H1 (cell line): ENCODE results near the gene RNPEPL1. TPM values are rescaled to one million over a fixed set of nuclear protein-coding genes. Genes with fewer than 3 reads are reported as not detected.

Experiments
- CTCF ChIA-PET: fragments of 300-600 bp; sonication (Branson Sonifier 250); formaldehyde crosslinking; loops from one replicate; lab custom pipeline; 2021; ENCODE audit not compliant: partially characterized antibody; lab: Charles Lee
- POLR2A ChIA-PET: fragments of 300-600 bp; sonication (Branson Sonifier 250); formaldehyde crosslinking; loops from one replicate; lab custom pipeline; 2021; ENCODE audit warnings: inconsistent platforms; ENCODE audit not compliant: partially characterized antibody; lab: Charles Lee
- DNase-seq, 2 experiments: peaks; one replicate each; pipeline versions ENCODE4 v3.0.0 to v3.0.0-alpha.2; 2010 to 2022; ENCODE audit warnings: low spot score in 2 of 2, low read depth in 1 of 2, mixed read lengths in 1 of 2
- FAIRE-seq: peaks from 2 replicates; lab custom pipeline; 2011; peaks lifted over from hg19 to GRCh38; lab: Jason Lieb, UNC
- H2AFZ ChIP-seq: 2 replicates; pipeline ENCODE4 v1.8.1; 2012; ENCODE audit warnings: low read length, inconsistent platforms
- H2AK5ac ChIP-seq: 2 replicates; pipeline ENCODE4 v1.6.1; 2013; ENCODE audit warnings: low read depth, low read length
- H2BK120ac ChIP-seq: replicated peaks from 2 replicates; pipeline ENCODE3; 2013; ENCODE audit warnings: low read depth, low read length, inconsistent platforms
- H2BK12ac ChIP-seq: 2 replicates; pipeline ENCODE4 v1.6.1; 2013; ENCODE audit warnings: low read depth, low read length
- H2BK15ac ChIP-seq: 2 replicates; pipeline ENCODE4 v1.6.1; 2013; ENCODE audit warnings: low read length
- H2BK20ac ChIP-seq: 2 replicates; pipeline ENCODE4 v1.6.1; 2013; ENCODE audit warnings: low read length
- H2BK5ac ChIP-seq: 2 replicates; pipeline ENCODE4 v1.6.1; 2013; ENCODE audit warnings: low read depth, low read length
- H3K14ac ChIP-seq: 2 replicates; pipeline ENCODE4 v1.6.1; 2013; ENCODE audit warnings: inconsistent platforms; ENCODE audit not compliant: insufficient read length
- H3K18ac ChIP-seq: 2 replicates; pipeline ENCODE4 v1.6.1; 2013; ENCODE audit warnings: low read length; ENCODE audit errors: extremely low read depth
- H3K23ac ChIP-seq: 2 replicates; pipeline ENCODE4 v1.6.1; 2013; ENCODE audit warnings: inconsistent platforms; ENCODE audit not compliant: insufficient read length
- H3K23me2 ChIP-seq: 2 replicates; pipeline ENCODE4 v1.6.1; 2013; ENCODE audit warnings: low read depth, low read length
- H3K27ac ChIP-seq: 2 replicates; pipeline ENCODE4 v1.6.1; 2011; ENCODE audit warnings: low read depth, low read length, inconsistent platforms
- H3K27me3 ChIP-seq, 4 experiments: replicated peaks in 1 of 4; 1 replicate in 1 of 4; 2 replicates in 3 of 4; pipeline versions ENCODE4 v1.6.1 to v1.8.1; 2011 to 2013; ENCODE audit warnings: low read length in 3 of 4, mild to moderate bottlenecking in 3 of 4, inconsistent platforms in 2 of 4, mixed read lengths in 2 of 4, moderate library complexity in 1 of 4; ENCODE audit not compliant: control insufficient read depth in 3 of 4, insufficient read depth in 3 of 4; ENCODE audit errors: extremely low read depth in 1 of 4
- H3K36me3 ChIP-seq, 4 experiments: 2 replicates each; pipeline versions ENCODE4 v1.6.1 to v1.8.1; 2011 to 2013; ENCODE audit warnings: mild to moderate bottlenecking in 4 of 4, low read length in 3 of 4, moderate library complexity in 2 of 4, control low read depth in 1 of 4, inconsistent platforms in 1 of 4; ENCODE audit not compliant: insufficient read depth in 4 of 4, control insufficient read depth in 2 of 4
- H3K4ac ChIP-seq: replicated peaks from 2 replicates; pipeline ENCODE3; 2013; ENCODE audit warnings: low read length, low read depth, mixed read lengths, inconsistent platforms; ENCODE audit not compliant: insufficient read length
- H3K4me1 ChIP-seq, 4 experiments: replicated peaks in 1 of 4; 1 replicate in 1 of 4; 2 replicates in 3 of 4; pipeline versions ENCODE4 v1.6.1 to v1.8.1; 2011 to 2013; ENCODE audit warnings: low read length in 3 of 4, inconsistent platforms in 2 of 4, mixed read lengths in 1 of 4; ENCODE audit not compliant: insufficient read depth in 4 of 4, control insufficient read depth in 3 of 4
- H3K4me2 ChIP-seq, 2 experiments: 2 replicates each; pipeline versions ENCODE4 v1.6.1 to v1.8.1; 2011 to 2013; ENCODE audit warnings: low read depth in 2 of 2, low read length in 2 of 2, control low read depth in 1 of 2, inconsistent platforms in 1 of 2, mild to moderate bottlenecking in 1 of 2; ENCODE audit not compliant: insufficient read depth in 1 of 2
- H3K4me3 ChIP-seq, 4 experiments: fragments of 200-600, 300-600 bp in 1 of 4; sonication (generic), shearing (Covaris generic), sonication (Bioruptor Twin) in 1 of 4; 2 replicates each; pipeline versions ENCODE4 v1.5.1 to v1.8.1; 2011 to 2016; ENCODE audit warnings: low read length in 4 of 4, low read depth in 3 of 4, control low read depth in 2 of 4, inconsistent platforms in 2 of 4, mild to moderate bottlenecking in 2 of 4, mixed read lengths in 1 of 4, moderate library complexity in 1 of 4; ENCODE audit not compliant: insufficient read depth in 2 of 4; ENCODE audit errors: extremely low read depth in 1 of 4
- H3K56ac ChIP-seq: replicated peaks from 2 replicates; pipeline ENCODE3; 2013; ENCODE audit warnings: low read depth, mild to moderate bottlenecking, mixed read lengths, low read length, inconsistent platforms; ENCODE audit not compliant: insufficient read length
- H3K79me1 ChIP-seq: 2 replicates; pipeline ENCODE4 v1.6.1; 2013; ENCODE audit warnings: low read depth, low read length, control low read depth
- H3K79me2 ChIP-seq, 2 experiments: 2 replicates each; pipeline versions ENCODE4 v1.6.1 to v1.8.1; 2012 to 2013; ENCODE audit warnings: low read length in 2 of 2, mild to moderate bottlenecking in 2 of 2, inconsistent platforms in 1 of 2; ENCODE audit not compliant: insufficient read depth in 2 of 2, control insufficient read depth in 1 of 2
- H3K9ac ChIP-seq, 4 experiments: replicated peaks in 1 of 4; 1 replicate in 1 of 4; 2 replicates in 3 of 4; pipeline versions ENCODE4 v1.6.1 to v1.8.1; 2011 to 2013; ENCODE audit warnings: low read depth in 3 of 4, low read length in 3 of 4, control low read depth in 2 of 4, mild to moderate bottlenecking in 2 of 4, moderate library complexity in 2 of 4, inconsistent platforms in 1 of 4; ENCODE audit errors: extremely low read depth in 1 of 4
- H3K9me3 ChIP-seq, 2 experiments: 2 replicates each; pipeline versions ENCODE4 v1.6.1 to v1.8.1; 2012 to 2013; ENCODE audit warnings: mild to moderate bottlenecking in 2 of 2, moderate library complexity in 2 of 2, control low read depth in 1 of 2, inconsistent platforms in 1 of 2, low read depth in 1 of 2, low read length in 1 of 2, mixed read lengths in 1 of 2; ENCODE audit not compliant: insufficient read depth in 2 of 2
- H4K20me1 ChIP-seq, 2 experiments: replicated peaks in 1 of 2; 2 replicates each; pipeline versions ENCODE3 to v1.8.1; 2011 to 2013; ENCODE audit warnings: inconsistent platforms in 2 of 2, low read length in 2 of 2, mild to moderate bottlenecking in 1 of 2; ENCODE audit not compliant: insufficient read depth in 2 of 2, control insufficient read depth in 1 of 2
- H4K5ac ChIP-seq: 2 replicates; pipeline ENCODE4 v1.6.1; 2013; ENCODE audit warnings: low read length, low read depth, mixed read lengths, inconsistent platforms; ENCODE audit not compliant: insufficient read length
- H4K8ac ChIP-seq: 2 replicates; pipeline ENCODE4 v1.8.0; 2013; ENCODE audit warnings: mild to moderate bottlenecking, moderate library complexity, low read length, inconsistent platforms; ENCODE audit not compliant: insufficient read depth; ENCODE audit errors: extremely low read depth
- H4K91ac ChIP-seq: replicated peaks from 2 replicates; pipeline ENCODE3; 2013; ENCODE audit warnings: low read length, mixed read lengths, inconsistent platforms; ENCODE audit not compliant: insufficient read length
- BACH1 ChIP-seq: IDR thresholded peaks from 2 replicates; pipeline ENCODE4 v1.6.1; 2012; ENCODE audit warnings: low read length, improper control_type of control experiment
- CEBPB ChIP-seq: IDR thresholded peaks from 2 replicates; pipeline ENCODE4 v1.6.1; 2012; ENCODE audit warnings: low read depth, low read length
- CTBP2 ChIP-seq: IDR thresholded peaks from 2 replicates; pipeline ENCODE4 v1.7.0; 2011; ENCODE audit warnings: borderline replicate concordance, mild to moderate bottlenecking, moderate library complexity, mixed read lengths, low read length; ENCODE audit not compliant: insufficient read depth, insufficient read length
- NRF1 ChIP-seq: IDR thresholded peaks from 2 replicates; pipeline ENCODE4 v1.6.1; 2011; ENCODE audit warnings: mild to moderate bottlenecking, low read depth, low read length, improper control_type of control experiment
- PHF8 ChIP-seq: fragments of 200-600 bp; sonication (generic); conservative IDR thresholded peaks from 2 replicates; pipeline ENCODE4 v1.7.1; 2012; ENCODE audit warnings: low read depth, mild to moderate bottlenecking, inconsistent platforms, low read length, moderate library complexity
- POLR2A ChIP-seq, 2 experiments: IDR thresholded peaks; 1 replicate in 1 of 2; 2 replicates in 1 of 2; pipeline ENCODE4 v1.6.1; 2011; ENCODE audit warnings: low read depth in 2 of 2, low read length in 2 of 2, mild to moderate bottlenecking in 2 of 2; ENCODE audit errors: control extremely low read depth in 1 of 2
- SIN3A ChIP-seq, 2 experiments: IDR thresholded peaks in 1 of 2; conservative IDR thresholded peaks in 1 of 2; 2 replicates each; pipeline ENCODE4 v1.6.1; 2011 to 2012; ENCODE audit warnings: low read length in 2 of 2, improper control_type of control experiment in 1 of 2, low read depth in 1 of 2, mild to moderate bottlenecking in 1 of 2
- SUZ12 ChIP-seq: fragments of 200-600 bp; sonication (generic); IDR thresholded peaks from 2 replicates; pipeline ENCODE4 v1.6.1; 2012; ENCODE audit warnings: mild to moderate bottlenecking, inconsistent platforms, low read length, moderate library complexity, mixed read lengths
- WGBS, 2 experiments: shearing (Covaris generic) in 1 of 2; methylation state at CpG; one replicate each; pipeline versions ENCODE4 v1.1.6 to v1.1.7; 2013 to 2015; ENCODE audit warnings: low lambda C conversion rate in 2 of 2, mixed read lengths in 2 of 2, inconsistent platforms in 1 of 2, low coverage in 1 of 2, missing lambda C conversion rate in 1 of 2; ENCODE audit not compliant: insufficient replicate concordance in 2 of 2, insufficient coverage in 1 of 2, insufficient read length in 1 of 2; ENCODE audit errors: extremely low coverage in 1 of 2, missing lambda C conversion rate in 1 of 2; 5-methylcytosine and 5-hydroxymethylcytosine counted together
- polyA plus RNA-seq, 7 experiments: library from polyadenylated mRNA; depleted of rRNA in 3 of 7; stranded (reverse) in 5 of 7; unstranded in 2 of 7; fragments of >200 nt in 5 of 7; fragments of 200-250 nt in 2 of 7; gene quantifications; 1 replicate in 5 of 7; 2 replicates in 1 of 7; 4 replicates in 1 of 7; pipeline versions ENCODE4 v1.2.1 to v1.2.3, GENCODE V29; 2011 to 2013; ENCODE audit warnings: missing spikeins in 2 of 7, mixed read lengths in 2 of 7
- total RNA-seq: library from RNA; stranded (reverse); fragmentation: NEBNext Ultra II Directional; extraction: Animal tissue kit (Norgen Biotek cat#: 25700); gene quantifications from 2 replicates; pipeline ENCODE4 v1.2.1, GENCODE V29; 2021
- TF ChIP-seq, protein P1 (sequence below): IDR thresholded peaks from 2 replicates; pipeline ENCODE4 v1.6.1; 2012; ENCODE audit warnings: inconsistent platforms

The RNPEPL1 gene
- total and polyA plus RNA-seq, 2 of the 8 experiments (the other 6 are each of a cell fraction or from before 2014, with no cell fraction given), result 9.0 to 11.3 TPM

DNA sequence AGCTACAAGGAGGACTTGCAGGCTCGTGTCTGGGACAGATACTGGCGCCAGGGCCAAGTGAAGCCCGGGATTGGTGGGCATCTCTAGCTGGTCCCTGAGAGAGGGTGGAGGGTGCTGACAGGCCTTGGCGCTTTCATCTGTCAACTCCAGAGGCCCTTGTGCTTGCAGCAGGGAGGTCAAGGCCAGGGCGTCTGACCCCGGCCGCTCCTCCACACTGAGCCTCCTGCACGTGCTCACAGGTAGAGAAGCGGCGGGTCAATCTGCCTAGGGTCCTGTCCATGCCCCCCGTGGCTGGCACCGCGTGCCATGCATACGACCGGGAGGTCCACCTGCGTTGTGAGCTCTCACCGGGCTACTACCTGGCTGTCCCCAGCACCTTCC is 27.8 kb downstream of the RNPEPL1 start:
- Histone ChIP-seq H2BK5ac (no peak overlapping the region), H2AFZ (no peak overlapping the region), H4K20me1 (peaks cover 3 to 14% of the 10 kb centered on the region in 2 experiments), H3K56ac (no peak overlapping the region), H3K27ac (no peak overlapping the region), H3K14ac (no peak overlapping the region), H3K4me3 (no peak overlapping the region), H3K4me2 (no peak overlapping the region), H3K9me3 (no peaks in the 10 kb centered on the region), H3K79me1 (peaks cover 4% of the 10 kb centered on the region), H2BK12ac (no peak overlapping the region), H3K23ac (no peak overlapping the region), H4K8ac (no peak overlapping the region), H4K5ac (no peak overlapping the region), H3K27me3 (no peaks in the 10 kb centered on the region), H2BK120ac (no peak overlapping the region), H3K4me1 (no peaks in the 10 kb centered on the region), H3K18ac (no peak overlapping the region), H3K36me3 (peaks cover 0 to 12% (median 8%) of the 10 kb centered on the region in 4 experiments; a peak in 5 of 8 replicates), H3K9ac (no peak overlapping the region), H3K4ac (no peak overlapping the region), H3K79me2 (peaks cover 0 to 6% of the 10 kb centered on the region in 2 experiments; a peak in 1 of 4 replicates), H3K23me2 (no peaks in the 10 kb centered on the region), H2BK20ac (no peak overlapping the region), H2BK15ac (no peak overlapping the region), H4K91ac (no peak overlapping the region), H2AK5ac (no peak overlapping the region)
- no peak for DNase-seq
- TF ChIP-seq PHF8, result no peak
- no peak for TF ChIP-seq BACH1
- no peak for TF ChIP-seq SUZ12
- no peak for TF ChIP-seq SIN3A (conservative IDR thresholded peaks at IDR 0.05 in 1 of 2, IDR thresholded peaks at IDR 0.05 in 1 of 2; ENCODE audit: low read depth in 1 of 2, low read length in 2 of 2)
- no peak for TF ChIP-seq POLR2A (IDR thresholded peaks at IDR 0.05; ENCODE audit: control extremely low read depth in 1 of 2, low read depth in 2 of 2, low read length in 2 of 2)
- TF ChIP-seq NRF1, result no peak
- no peak for TF ChIP-seq CEBPB
- TF ChIP-seq, protein P1, sequence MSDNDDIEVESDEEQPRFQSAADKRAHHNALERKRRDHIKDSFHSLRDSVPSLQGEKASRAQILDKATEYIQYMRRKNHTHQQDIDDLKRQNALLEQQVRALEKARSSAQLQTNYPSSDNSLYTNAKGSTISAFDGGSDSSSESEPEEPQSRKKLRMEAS, result no peak
- TF ChIP-seq CTBP2, result no peak
- 96% methylated on average over 17 of the region's 17 CpGs; no CpG with 5 or more reads in 1 of the 2 experiments for WGBS, 2 experiments
- ChIA-PET POLR2A (no interaction called here), CTCF (interaction anchor here (0.6 to 3.5 kb wide), 7 partner anchors 8 to 96 kb away, joined by 3 to 17 read pairs (median 3); partner anchors contain the start of genes AQP12A and CAPN10)
- FAIRE-seq, result no peak
